Kidney (tissue), 14 donors: ENCODE data around the gene ACOT8. TPM values are rescaled to one million over a fixed set of nuclear protein-coding genes. Genes with fewer than 3 reads are reported as not detected.

Experiments
- DNase-seq, 5 donors: peaks; one replicate each; pipeline ENCODE4 v3.0.0-alpha.2; 2013 to 2020
- FAIRE-seq: peaks from 2 replicates; lab custom pipeline; 2012; peaks lifted over from hg19 to GRCh38; lab: Jason Lieb, UNC
- H3K27ac ChIP-seq, 2 donors: one replicate each; pipeline ENCODE4 v1.7.0; 2013; ENCODE audit warnings: low read depth in 2 of 2, low read length in 2 of 2, inconsistent platforms in 1 of 2
- H3K27me3 ChIP-seq: one replicate; pipeline ENCODE4 v1.7.1; 2013; ENCODE audit warnings: low read length, inconsistent platforms; ENCODE audit not compliant: control insufficient read depth, insufficient read depth
- H3K36me3 ChIP-seq, 3 donors: one replicate each; pipeline versions ENCODE4 v1.7.0 to v1.7.1; 2013; ENCODE audit warnings: low read length in 3 of 3, control low read depth in 1 of 3, inconsistent platforms in 1 of 3; ENCODE audit not compliant: insufficient read depth in 3 of 3, control insufficient read depth in 2 of 3
- H3K4me1 ChIP-seq, 3 donors: one replicate each; pipeline versions ENCODE4 v1.7.0 to v1.7.1; 2013; ENCODE audit warnings: low read length in 3 of 3, inconsistent platforms in 1 of 3, low read depth in 1 of 3; ENCODE audit not compliant: control insufficient read depth in 2 of 3, insufficient read depth in 2 of 3
- H3K4me3 ChIP-seq, 3 donors: one replicate each; pipeline versions ENCODE4 v1.7.0 to v1.8.1; 2013; ENCODE audit warnings: low read length in 3 of 3, control low read depth in 1 of 3, inconsistent platforms in 1 of 3
- H3K9ac ChIP-seq, 3 donors: one replicate each; pipeline versions ENCODE4 v1.7.0 to v1.7.1; 2013; ENCODE audit warnings: low read length in 3 of 3, control low read depth in 1 of 3, inconsistent platforms in 1 of 3
- H3K9me3 ChIP-seq, 3 donors: one replicate each; pipeline versions ENCODE4 v1.7.0 to v1.7.1; 2013; ENCODE audit warnings: low read length in 3 of 3, control low read depth in 1 of 3, inconsistent platforms in 1 of 3; ENCODE audit not compliant: control insufficient read depth in 2 of 3, insufficient read depth in 1 of 3
- CTCF ChIP-seq: IDR thresholded peaks from 3 replicates; pipeline ENCODE4 v1.5.1; 2012; ENCODE audit warnings: mild to moderate bottlenecking, moderate library complexity, borderline replicate concordance; ENCODE audit not compliant: insufficient read depth; ENCODE audit errors: extremely low read depth
- intact Hi-C: fragments of 100-400 bp; cut with DNase I; formaldehyde crosslinking; loops from one replicate; pipeline ENCODE4 v1.11.1; 2022
- polyA plus RNA-seq: library from polyadenylated mRNA; stranded (reverse); fragments of 350-450 nt; fragmentation: Illumina TruSeq; extraction: RNeasy Lipid Tissue Mini Kit (QIAGEN cat#74804); gene quantifications from one replicate; pipeline ENCODE4 v1.2.3, GENCODE V29; 2014; ENCODE audit warnings: low read depth, low replicate concordance; ENCODE audit not compliant: insufficient read depth
- total RNA-seq: library from RNA; stranded (reverse); fragmentation: NEBNext Ultra II Directional; extraction: Animal tissue kit (Norgen Biotek cat#: 25700); gene quantifications from one replicate; pipeline ENCODE4 v1.2.1, GENCODE V29; 2021
- donor health status: control.
- donor health status: control.
- donor health status: control.
- donor health status: control.
- donor health status: control.
- donor health status: DM: yes; HTN: yes; CAD: no.
- donor health status: Normal renal cell carcinoma (clear cell type).

The ACOT8 gene
- total and polyA plus RNA-seq, 2 donors from 2014 or later = 22.1 to 71.0 TPM

- peak in 1 of 5 donors; percentile 26 for DNase-seq
- no peak overlapping the region for H3K4me3 ChIP-seq
- H3K4me1 ChIP-seq = peaks cover 0 to 4% (median 0%) of the 10 kb centered on the region in 3 donors
- no peaks in the 10 kb centered on the region for H3K9me3 ChIP-seq
- FAIRE-seq = no peak
- peaks cover 2 to 17% (median 15%) of the 10 kb centered on the region in 3 donors for H3K36me3 ChIP-seq
- intact Hi-C loops = no loop called here
- H3K27ac ChIP-seq = no peak overlapping the region
- no peak for TF ChIP-seq CTCF
- H3K27me3 ChIP-seq = no peaks in the 10 kb centered on the region
- no peak overlapping the region for H3K9ac ChIP-seq
Measured at GRCh38 chr20:45848969-45849582, 8.1 kb downstream of the ACOT8 start.

- no peak overlapping the region for H3K4me3 ChIP-seq
- H3K4me1 ChIP-seq = peaks cover 0 to 4% (median 0%) of the 10 kb centered on the region in 3 donors
- no peak overlapping the region for H3K9ac ChIP-seq
- no peak for FAIRE-seq
- peaks cover 2 to 24% (median 18%) of the 10 kb centered on the region in 3 donors for H3K36me3 ChIP-seq
- no peak overlapping the region for H3K27ac ChIP-seq
- intact Hi-C loops = no loop called here
- TF ChIP-seq CTCF = no peak
- peak in 1 of 5 donors; percentile 43 for DNase-seq
- H3K27me3 ChIP-seq = no peaks in the 10 kb centered on the region
- no peaks in the 10 kb centered on the region for H3K9me3 ChIP-seq
Measured at GRCh38 chr20:45848421-45848820, 8.8 kb downstream of the ACOT8 start.

GRCh38 chr20:45845452-45845851 is 11.7 kb downstream of the ACOT8 start:
- Histone ChIP-seq H3K4me3 (no peak overlapping the region), H3K27ac (no peak overlapping the region), H3K4me1 (peaks cover 0 to 3% (median 0%) of the 10 kb centered on the region in 3 donors), H3K9me3 (no peaks in the 10 kb centered on the region), H3K27me3 (no peaks in the 10 kb centered on the region), H3K9ac (no peak overlapping the region), H3K36me3 (peaks cover 2 to 38% (median 18%) of the 10 kb centered on the region in 3 donors)
- no peak for TF ChIP-seq CTCF
- DNase-seq (no peak), FAIRE-seq (no peak)
- intact Hi-C loops = no loop called here

GRCh38 chr20:45843506-45843905 is 13.7 kb downstream of the ACOT8 start:
- no peak for FAIRE-seq

More at GRCh38 chr20:45843506-45843905, 13.7 kb downstream of the ACOT8 start:
- H3K4me1 ChIP-seq = peaks cover 0 to 3% (median 0%) of the 10 kb centered on the region in 3 donors
- no peak overlapping the region for H3K27ac ChIP-seq
- H3K36me3 ChIP-seq = peaks cover 2 to 38% (median 16%) of the 10 kb centered on the region in 3 donors
- no peak overlapping the region for H3K4me3 ChIP-seq
- no peak overlapping the region for H3K9ac ChIP-seq
- TF ChIP-seq CTCF = no peak
- DNase-seq = peak in 1 of 5 donors; percentile 51
- H3K27me3 ChIP-seq = no peaks in the 10 kb centered on the region
- intact Hi-C loops = no loop called here
- no peaks in the 10 kb centered on the region for H3K9me3 ChIP-seq
